HG02642 (cell line): ENCODE results near the gene PHTF1.

ENCODE experiments used
- ATAC-seq: cut with Tn5 transposase; IDR thresholded peaks from one replicate; pipeline ENCODE4 v1.9.1; 2021; ENCODE audit warnings: mild to moderate bottlenecking; ENCODE audit not compliant: unreplicated experiment, poor library complexity

The PHTF1 gene

DNA sequence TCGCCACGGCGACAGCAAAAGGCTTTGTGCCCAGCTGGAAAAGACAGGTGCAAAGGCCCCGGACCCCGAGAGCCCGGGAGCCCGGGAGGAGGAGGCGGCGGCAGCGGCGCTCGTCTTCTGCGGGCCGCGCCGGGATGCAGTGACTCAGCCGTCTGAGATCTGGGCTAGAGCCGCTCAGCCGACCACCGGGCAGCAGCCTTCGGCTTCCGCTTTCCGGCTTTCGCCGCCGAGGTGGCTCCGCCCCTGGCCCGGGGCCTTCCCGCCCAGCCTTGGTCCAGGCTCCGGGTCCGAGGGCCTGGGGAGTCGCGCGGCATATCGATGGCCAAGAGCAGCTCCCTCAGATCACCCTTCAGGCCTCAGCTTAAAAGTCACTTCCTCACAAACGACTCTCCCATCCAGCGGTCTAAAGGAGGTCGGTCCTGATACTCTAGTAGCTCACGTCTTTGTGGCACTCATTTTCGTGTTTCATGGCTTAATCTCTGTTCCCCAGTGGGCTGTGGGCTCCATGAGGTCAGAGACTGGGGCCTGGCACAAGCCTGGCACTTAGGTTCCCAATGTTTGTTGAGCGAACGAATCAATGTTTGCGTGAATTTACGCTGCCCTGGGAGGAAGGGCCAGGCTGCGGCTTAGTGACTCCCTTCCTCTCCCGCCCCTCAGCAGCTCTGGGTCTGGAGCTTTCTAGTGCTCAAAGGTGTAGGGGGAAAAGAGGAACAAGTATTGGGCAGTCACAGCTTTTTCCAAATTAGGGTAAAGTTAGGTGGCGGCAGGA lies at the start of gene PHTF1:
PHTF1 (minus strand) TSS at position 154 of the 769 bp plus-strand sequence. CDS start 783 bp downstream, outside the sequence.
- peak; percentile 92 for ATAC-seq

DNA sequence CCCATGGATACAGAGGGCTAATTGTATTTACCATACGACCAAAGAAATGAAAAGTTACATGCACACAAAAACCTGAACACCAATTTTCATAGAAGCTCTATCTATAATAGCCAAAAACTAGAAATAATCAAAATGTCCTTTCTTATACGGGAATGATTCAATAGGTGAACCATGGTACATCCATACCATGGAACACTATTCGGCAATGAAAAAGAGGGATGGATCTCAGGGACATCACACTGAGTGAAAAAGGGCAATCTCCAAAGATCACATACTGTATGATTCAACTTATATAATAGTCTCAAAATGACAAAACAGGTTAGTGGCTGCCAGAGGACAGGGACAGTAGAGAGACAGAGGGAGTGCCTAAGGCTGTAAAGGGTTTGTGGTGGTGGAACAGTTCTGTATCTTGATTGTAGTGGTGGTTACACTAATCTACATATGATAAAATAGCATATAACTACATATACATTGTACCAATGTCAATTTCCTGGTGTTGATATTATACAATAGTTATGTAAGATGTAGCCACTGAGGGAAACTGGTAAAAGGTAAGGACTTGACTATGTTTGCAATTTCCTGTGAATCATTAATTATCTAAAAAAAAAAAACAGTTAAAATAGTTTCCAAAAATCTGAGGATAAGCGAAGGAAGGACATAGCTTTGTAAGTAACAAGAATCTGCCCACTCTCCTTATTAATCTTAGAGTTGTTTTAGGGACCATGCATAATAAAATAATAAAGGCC lies 49.3 kb upstream of the PHTF1 start:
- no peak for ATAC-seq

DNA sequence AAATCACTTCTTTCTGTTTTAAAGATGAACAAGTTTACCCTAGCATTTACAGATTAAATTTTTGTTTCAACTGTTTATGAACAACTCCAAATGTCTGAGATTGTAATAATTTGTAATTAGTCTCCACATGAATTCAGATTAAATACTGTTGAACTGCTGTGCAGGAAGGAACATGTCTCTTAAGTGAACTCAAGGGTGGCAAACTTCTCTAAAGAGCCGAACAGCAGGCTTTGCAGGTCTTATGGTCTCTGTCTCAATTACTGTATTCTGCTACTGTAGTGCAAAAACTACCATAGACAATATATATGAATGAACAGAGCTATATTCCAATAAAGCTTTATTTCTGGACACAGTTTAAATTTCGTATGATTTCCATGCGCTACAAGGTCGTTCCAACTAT lies 46.4 kb upstream of the PHTF1 start:
- no peak for ATAC-seq

DNA sequence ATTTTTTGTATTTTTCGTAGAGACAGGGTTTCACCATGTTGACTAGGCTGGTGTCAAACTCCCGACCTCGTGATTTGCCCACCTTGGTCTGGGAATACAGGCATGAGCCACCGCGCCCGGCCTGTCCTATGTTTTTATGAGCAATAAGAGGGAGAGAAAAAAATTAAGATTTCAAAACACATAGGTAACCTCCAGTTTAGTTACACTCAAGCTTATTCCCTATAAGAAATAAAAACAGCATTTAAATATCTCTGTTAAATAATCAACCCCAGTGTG lies 45.9 kb upstream of the PHTF1 start:
- ATAC-seq: no peak

DNA sequence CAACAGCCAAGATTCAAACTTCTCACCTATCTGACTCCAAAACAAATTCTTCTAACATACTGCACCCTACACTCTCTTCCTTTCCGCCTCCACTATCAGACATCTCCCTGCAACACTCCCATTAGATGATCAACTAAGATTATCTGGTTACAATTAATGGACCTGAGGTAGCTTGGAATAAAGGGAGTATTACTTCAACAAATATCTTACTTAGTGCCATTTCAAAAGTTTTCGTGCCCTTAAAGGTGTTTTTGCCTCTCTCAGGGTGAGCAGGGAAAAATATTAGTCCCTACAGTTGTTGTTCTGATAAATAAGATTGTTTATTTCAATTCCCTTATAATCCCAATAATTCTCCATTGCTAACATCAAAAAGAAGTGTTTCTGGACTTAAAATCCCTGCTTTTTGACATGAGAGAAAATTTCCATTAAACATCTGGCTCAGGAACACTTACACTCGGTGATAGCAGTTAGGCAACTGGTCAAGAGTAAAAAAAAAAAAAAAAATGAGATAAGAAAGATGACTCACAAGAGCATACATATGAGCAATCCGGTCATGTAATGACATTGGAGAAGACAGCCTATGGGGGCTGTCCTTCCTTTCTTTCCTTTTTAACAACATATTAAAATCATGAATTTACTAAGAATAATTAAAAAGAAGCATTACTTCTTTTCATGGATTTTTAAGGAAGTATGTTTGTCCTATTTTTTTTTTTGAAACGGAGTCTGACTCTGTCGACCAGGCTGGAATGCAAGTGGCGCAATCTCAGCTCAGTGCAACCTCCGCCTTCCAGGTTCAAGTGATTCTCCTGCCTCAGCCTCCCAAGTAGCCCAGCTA lies 45.4 kb upstream of the PHTF1 start:
- ATAC-seq: no peak

DNA sequence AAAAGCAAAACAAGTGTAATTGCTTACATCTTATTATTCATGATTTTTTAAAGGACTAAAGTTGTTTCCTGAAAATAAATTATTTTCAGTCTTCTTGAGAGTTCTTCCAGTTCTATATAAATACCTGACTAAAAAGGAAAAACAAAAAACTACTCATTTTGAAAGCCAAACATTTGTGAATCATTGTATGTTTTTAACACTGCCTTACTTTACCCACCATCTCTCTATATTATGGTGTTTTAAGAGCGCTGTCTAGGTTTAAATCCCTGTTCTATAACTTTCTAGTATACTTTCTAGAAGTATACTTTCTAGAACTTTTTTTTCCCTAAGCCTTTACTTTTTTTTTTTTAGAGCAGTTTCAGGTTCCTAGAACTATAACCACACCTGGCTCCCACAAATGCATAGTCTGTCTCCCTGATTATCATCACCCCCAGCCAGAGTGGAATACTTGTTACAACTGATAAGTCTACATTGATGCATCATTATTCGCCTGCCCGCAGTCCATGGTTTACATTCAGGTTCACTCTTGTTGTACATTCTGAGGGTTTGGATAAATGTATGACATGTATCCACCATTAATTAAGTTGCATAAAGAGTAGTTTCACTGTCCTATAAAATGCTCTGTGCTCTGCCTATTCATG lies 43.2 kb upstream of the PHTF1 start:
- ATAC-seq: no peak

DNA sequence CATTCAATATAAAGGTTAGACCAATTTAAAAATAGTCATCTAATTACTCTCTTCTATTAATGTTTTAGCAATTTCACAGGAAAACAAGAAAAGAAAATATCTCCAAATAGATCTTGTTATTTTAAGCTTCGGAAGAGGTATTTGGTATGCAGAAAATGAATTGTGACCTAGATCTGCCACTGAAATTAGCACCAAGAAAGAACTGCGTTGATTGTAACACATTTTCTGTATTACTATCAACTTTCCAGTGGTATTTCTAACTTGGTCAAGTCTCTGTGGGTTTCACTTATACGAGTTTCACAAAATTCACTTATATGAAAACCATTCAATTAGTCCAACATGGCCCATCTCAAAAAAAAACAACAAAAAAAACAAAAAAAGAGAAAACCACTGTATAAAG lies 41.2 kb upstream of the PHTF1 start:
- no peak for ATAC-seq

DNA sequence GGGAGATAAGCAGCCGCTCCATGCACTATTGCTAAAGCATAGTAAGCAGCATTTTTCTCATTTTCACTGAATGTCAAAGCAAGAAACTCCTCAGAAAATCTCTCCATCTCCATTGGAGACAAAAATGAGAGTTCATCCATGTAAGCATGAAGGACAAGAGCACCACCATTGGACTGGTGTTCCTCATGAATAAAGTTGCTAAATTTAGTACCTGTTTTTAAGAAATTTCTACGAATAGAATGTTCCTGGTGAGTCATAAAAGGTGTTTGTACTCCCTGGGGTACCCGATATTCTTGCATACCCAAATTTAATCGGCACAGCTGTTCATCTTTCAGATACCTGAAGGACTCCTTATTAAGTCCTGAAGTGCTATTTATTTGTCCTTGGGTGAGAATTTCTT lies 38.2 kb upstream of the PHTF1 start:
- ATAC-seq: no peak

DNA sequence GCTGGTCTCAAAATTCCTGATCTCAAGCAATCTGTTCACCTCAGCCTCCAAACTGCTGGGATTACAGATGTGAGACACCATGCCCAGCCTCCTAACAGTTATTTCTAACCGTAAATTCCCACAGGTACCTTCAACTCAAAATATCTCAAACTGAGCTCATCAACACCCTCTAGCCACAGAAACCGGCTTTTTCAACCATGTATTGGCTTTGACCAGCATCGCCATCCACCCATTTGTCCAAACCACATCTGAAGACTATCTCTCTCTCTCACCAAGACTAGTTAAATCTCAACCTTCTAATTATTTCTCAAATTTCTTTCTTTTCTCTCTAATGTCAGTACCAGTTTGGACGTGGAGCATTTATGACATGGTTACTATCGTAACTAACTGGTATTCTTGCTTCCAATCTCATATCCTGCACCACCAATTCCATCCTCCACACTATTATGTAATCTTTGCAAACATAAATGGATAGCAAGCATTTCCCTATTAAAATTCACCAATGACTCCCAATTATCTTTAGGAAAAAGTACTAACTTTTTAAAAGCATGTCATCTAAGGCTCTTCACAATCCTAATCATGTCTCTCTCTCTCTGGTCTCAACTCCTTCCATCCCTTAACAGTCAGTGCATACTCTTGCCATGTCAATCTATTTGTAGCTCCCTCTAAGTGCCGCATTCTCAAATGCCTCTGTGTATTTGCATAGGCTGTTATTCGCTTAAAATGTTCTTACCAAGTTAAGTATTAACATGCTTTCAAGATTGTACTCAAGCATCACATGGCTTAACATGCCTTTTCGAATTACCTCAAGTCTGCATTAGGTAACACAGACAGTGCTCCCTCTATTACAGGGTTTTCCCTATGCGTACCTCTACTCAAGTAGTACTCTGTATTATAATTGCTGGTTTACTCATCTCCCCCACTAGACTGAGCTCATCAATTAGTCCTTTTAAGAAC lies 34.9 kb upstream of the PHTF1 start:
- no peak for ATAC-seq

DNA sequence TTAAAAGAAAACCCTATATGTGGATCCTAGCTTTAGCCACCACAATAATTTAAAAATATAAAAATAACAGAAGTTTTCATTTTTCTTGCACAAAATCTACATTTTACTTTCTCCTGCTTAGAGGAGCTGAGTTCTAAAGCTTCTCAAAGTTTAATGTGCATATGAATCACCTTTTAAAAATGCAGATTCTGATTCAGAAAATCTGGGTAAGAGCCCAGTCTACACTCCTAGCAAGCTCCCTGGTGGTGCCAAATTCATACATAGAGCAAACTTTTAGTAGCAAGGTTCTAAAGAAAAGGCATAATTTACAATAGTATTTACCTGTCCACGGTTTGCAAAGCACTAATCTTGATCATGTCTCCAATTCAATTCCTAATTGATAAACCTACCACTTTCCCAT lies 33.7 kb upstream of the PHTF1 start:
- no peak for ATAC-seq

DNA sequence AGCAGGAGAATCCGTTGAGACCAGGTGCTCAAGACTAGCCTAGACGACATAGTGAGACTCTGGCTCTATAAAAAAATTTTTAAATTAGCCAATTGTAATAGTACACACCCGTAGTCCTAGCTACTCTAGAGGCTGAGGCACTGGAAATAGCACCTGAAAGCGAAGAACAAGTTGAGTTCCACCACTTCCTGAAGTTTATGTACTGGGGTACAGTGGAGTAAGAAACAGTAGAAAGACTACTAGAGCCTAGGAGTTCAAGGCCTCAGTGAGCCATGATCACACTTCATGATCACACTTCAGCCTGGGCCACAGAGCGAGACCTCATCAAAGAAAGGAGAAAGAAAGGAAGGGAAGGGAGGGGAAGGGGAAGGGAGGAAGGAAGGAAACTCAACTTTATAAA lies 33.2 kb upstream of the PHTF1 start:
- no peak for ATAC-seq

DNA sequence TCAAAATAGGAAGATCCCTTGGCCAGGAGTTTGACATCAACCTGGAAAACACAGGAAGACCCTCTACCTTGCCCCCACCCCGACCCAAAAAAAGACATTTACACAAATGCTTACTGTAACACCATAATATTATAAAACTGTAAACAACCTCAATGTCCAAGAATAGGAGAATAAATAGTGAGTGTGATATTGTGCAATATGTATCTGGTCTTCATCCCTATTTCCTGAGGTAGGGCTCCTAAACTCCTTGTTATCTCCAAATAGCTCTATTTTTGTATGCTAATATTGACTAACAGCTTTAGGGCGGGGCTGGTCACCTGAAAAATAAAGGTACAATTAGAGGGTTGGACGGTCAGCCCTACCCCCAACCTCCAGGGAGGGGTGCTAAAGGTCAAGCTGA lies 29.5 kb upstream of the PHTF1 start:
- no peak for ATAC-seq

DNA sequence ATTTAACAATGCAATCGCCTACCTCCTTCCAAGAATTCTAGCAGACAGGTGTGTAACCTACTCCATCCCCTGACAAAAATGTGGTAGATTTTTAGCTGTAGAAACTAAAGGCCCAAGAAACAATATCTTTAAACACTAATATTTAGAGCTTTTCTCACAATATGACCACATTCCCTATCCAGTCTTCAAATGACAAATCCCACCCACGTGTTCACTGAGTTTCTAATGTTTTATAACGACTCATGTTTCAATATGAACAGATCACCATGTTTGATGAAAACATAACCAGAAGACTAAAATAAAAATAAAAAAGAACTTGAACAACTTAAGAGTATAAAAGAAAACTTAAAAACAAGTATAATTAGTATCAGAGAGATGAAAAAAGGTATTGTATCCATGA lies 28.4 kb upstream of the PHTF1 start:
- ATAC-seq: no peak

DNA sequence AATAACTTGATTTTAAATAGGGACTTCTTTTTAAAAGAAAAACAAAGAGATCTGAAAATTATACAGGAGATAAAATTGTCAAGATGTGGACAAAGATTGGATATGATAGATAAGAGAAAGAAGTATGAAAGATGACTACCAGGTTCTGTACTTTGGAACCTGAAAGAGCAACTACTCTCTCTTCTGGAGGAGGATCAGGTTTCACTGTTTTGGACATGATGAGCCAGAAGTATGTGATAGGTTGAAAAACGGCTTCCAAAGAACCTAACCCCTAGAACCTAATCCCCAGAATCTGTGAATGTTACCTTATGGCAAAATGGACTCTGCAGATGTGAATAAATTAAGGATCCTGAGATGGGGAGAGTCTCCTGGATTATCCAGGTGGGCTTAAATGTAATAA lies 26.8 kb upstream of the PHTF1 start:
- ATAC-seq: no peak

DNA sequence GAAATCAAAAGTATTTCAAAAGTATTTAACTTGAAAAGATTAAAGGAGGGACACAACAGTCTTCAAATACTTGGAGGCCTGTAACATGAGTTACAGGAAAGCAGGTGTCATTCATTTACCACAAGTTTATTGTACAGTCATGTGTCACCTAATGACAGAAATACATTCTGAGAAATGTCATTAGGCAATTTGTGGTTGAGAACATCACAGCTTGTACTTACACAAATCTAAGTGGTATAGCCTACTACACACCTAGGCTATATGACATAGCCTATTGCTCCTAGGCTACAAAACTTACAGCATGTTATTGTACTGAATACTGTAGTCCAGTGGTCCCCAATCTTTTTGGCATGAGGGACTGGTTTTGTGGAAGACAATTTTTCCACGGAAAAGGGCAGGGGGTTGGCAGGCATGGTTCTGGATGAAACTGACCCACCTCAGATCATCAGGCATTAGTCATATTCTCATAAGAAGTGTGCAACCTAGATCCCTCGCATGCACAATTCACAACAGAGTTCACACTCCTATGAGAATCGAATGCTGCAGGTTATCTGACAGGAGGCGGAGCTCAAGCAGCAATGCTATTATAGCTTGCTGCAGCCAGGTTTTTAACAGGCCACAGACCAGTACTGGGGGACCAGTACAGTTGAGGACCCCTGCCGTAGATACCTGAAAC lies 25.0 kb upstream of the PHTF1 start:
- peak; percentile 72 for ATAC-seq

DNA sequence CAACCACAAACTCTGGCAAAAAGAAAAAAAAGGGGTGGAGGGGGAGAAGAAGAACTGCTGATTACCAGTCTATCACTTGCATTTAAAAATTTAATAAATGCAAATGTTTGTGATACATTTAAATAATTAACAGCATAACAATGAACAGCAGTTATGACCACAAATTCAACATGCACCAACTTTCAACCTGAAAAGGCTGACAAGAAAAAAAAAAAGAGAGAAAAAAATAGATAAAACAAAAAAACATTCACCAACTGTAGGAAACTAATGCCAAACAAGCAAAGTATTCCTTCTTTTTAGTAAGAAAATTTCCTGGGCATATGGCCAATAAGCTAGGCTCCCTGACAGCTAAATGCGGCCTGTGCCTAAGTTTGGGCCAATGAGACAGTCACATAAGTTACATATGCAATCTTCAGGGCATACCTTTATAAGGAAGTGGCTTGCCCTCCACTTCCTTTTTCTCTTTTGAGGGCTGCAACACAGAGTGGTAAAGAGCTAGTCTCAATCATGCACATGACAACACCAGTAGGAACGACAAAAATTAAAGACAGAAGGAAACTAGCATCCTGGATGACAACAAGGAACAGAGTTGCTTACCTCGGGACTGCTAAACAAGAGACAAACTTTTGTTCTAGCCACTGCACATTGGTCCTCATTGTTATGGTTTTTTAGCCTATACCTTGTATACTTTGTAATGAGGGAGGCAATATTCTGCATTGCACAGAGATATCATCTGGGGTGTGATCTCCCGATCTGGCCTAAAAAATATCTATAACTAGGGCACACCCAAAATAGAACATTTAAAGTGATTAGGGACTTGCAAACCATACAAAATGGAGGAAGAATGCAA lies 24.2 kb upstream of the PHTF1 start:
- ATAC-seq: peak; percentile 65

DNA sequence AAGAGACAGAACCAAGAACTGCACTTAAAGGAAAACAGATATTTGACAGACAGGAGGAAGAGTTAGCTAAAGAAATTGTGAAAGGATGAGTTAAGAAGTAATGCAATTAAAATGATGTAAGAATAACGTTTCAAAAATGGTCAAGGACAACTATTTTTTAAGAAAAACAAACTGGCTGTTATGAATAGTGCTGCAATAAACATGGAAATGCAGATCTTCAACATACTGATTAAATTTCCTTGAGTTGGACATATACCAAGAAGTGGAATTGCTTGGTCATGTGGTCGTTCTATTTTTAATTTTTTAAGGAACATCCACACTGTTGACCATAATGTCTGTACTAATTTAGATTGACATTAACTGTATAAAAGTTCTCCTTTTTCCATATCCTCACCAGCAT lies 23.1 kb upstream of the PHTF1 start:
- no peak for ATAC-seq
